Cardiac fibroblast (primary cell): ENCODE measurements around the gene IPO4.

Experiments used
- DNase-seq, 2 donors: peaks; one replicate each; pipeline versions ENCODE4 v3.0.0 to v3.0.0-alpha.2; 2010; ENCODE audit warnings: low read depth in 2 of 2
- H3K4me3 ChIP-seq, 2 donors: replicated peaks in 1 of 2; 1 replicate in 1 of 2; 2 replicates in 1 of 2; pipeline ENCODE4 v1.5.1; 2011; ENCODE audit warnings: low read depth in 2 of 2, low read length in 2 of 2, mild to moderate bottlenecking in 2 of 2, moderate library complexity in 1 of 2
- CTCF ChIP-seq: IDR thresholded peaks from one replicate; pipeline ENCODE4 v1.5.1; 2011; ENCODE audit warnings: low read depth, mild to moderate bottlenecking, low read length, inconsistent platforms

The IPO4 gene

GRCh38 chr14:24188251-24189058 lies at the start of gene IPO4:
Gene IPO4, minus strand, starts transcription at chr14:24188816. Its CDS starts 29 bp downstream, at chr14:24188787.
- H3K4me3 ChIP-seq: peak within 1 kb of the TSS; percentile 77 to 78
- peak; percentile 98 to 99 for DNase-seq
- no peak for TF ChIP-seq CTCF

- no peak for DNase-seq
- H3K4me3 ChIP-seq: no peak overlapping the region
- no peak for TF ChIP-seq CTCF
Observed at GRCh38 chr14:24238123-24238522, 49.5 kb upstream of the IPO4 start.

- H3K4me3 ChIP-seq: no peak overlapping the region
- TF ChIP-seq CTCF: no peak
- DNase-seq: no peak
Observed at GRCh38 chr14:24237463-24237955, 48.9 kb upstream of the IPO4 start.

GRCh38 chr14:24236689-24237462 lies 48.3 kb upstream of the IPO4 start:
- H3K4me3 ChIP-seq: no peak overlapping the region
- DNase-seq: no peak
- no peak for TF ChIP-seq CTCF

- H3K4me3 ChIP-seq: no peak overlapping the region
- no peak for TF ChIP-seq CTCF
- no peak for DNase-seq
Observed at GRCh38 chr14:24235804-24236688, 47.4 kb upstream of the IPO4 start.
